GM12878 (cell line): ENCODE data around the gene ZDHHC5. TPM values are rescaled to one million over a fixed set of nuclear protein-coding genes. Genes with fewer than 3 reads are reported as not detected.

Source experiments
- ATAC-seq: fragments of 200-7000 bp; cut with Tn5 transposase; 3 replicates; pipeline ENCODE4 v1.9.1; 2020; ENCODE audit warnings: mild to moderate bottlenecking, moderate library complexity
- BruUV-seq: library from RNA; stranded (reverse); fragments of 400-500 nt; replicated peaks from 2 replicates; lab custom pipeline; 2021; lab: Mats Ljungman, UMichigan
- CTCF ChIA-PET: fragments of 300-600 bp; sonication (Branson Sonifier 250); formaldehyde crosslinking; extraction: SDS; loops from one replicate; lab custom pipeline; 2021; ENCODE audit warnings: inconsistent platforms; lab: Yijun Ruan, JAX
- POLR2A ChIA-PET: fragments of 350-600 bp; formaldehyde crosslinking; extraction: SDS; loops from one replicate; lab custom pipeline; 2021; ENCODE audit warnings: inconsistent platforms; lab: Charles Lee
- RAD21 ChIA-PET: fragments of 300-600 bp; sonication (Branson Sonifier 250); formaldehyde crosslinking; loops from one replicate; lab custom pipeline; 2023; ENCODE audit warnings: antibody characterized with exemption; ENCODE audit not compliant: unreplicated experiment; lab: Charles Lee
- SMC1A ChIA-PET: fragments of 300-600 bp; sonication (Branson Sonifier 250); formaldehyde crosslinking; loops from one replicate; lab custom pipeline; 2023; ENCODE audit not compliant: unreplicated experiment, uncharacterized antibody; lab: Charles Lee
- DNase-seq: peaks from one replicate; pipeline ENCODE4 v3.0.0-alpha.2; 2011; ENCODE audit warnings: low read depth, low spot score
- FAIRE-seq: peaks from 3 replicates; lab custom pipeline; 2011; peaks lifted over from hg19 to GRCh38; lab: Jason Lieb, UNC
- H2AFZ ChIP-seq: 2 replicates; pipeline ENCODE4 v1.6.0; 2011; ENCODE audit warnings: low read depth, low read length, control low read depth; ENCODE audit not compliant: control insufficient read depth
- H3K27ac ChIP-seq: 2 replicates; pipeline ENCODE4 v1.5.1; 2011; ENCODE audit warnings: control low read depth; ENCODE audit not compliant: control insufficient read depth, insufficient read depth
- H3K27me3 ChIP-seq, 2 experiments: replicated peaks in 1 of 2; 2 replicates each; pipeline versions ENCODE4 v1.6.0 to v1.6.1; 2011; ENCODE audit warnings: low read length in 1 of 2; ENCODE audit not compliant: control insufficient read depth in 2 of 2, insufficient read depth in 2 of 2
- H3K36me3 ChIP-seq, 2 experiments: 2 replicates each; pipeline ENCODE4 v1.5.1; 2011; ENCODE audit warnings: low read length in 1 of 2; ENCODE audit not compliant: control insufficient read depth in 2 of 2, insufficient read depth in 2 of 2
- H3K4me1 ChIP-seq: 2 replicates; pipeline ENCODE4 v1.6.1; 2011; ENCODE audit warnings: mild to moderate bottlenecking, low read length, moderate library complexity, mixed read lengths; ENCODE audit not compliant: control insufficient read depth, insufficient read depth
- H3K4me2 ChIP-seq: 2 replicates; pipeline ENCODE4 v1.6.0; 2011; ENCODE audit warnings: control low read depth; ENCODE audit not compliant: control insufficient read depth, insufficient read depth
- H3K4me3 ChIP-seq: fragments of 200-600 bp; sonication (generic); 2 replicates; pipeline ENCODE4 v1.5.1; 2016
- H3K79me2 ChIP-seq: 2 replicates; pipeline ENCODE4 v1.6.0; 2011; ENCODE audit warnings: low read length; ENCODE audit not compliant: control insufficient read depth, insufficient read depth
- H3K9ac ChIP-seq: 2 replicates; pipeline ENCODE4 v1.8.0; 2011; ENCODE audit warnings: low read length, control low read depth, mixed read lengths; ENCODE audit not compliant: control insufficient read depth, insufficient read depth
- H3K9me3 ChIP-seq: replicated peaks from 3 replicates; pipeline ENCODE4 v1.5.1; 2011; ENCODE audit warnings: mild to moderate bottlenecking, low read length; ENCODE audit not compliant: control insufficient read depth, insufficient read depth
- H4K20me1 ChIP-seq: 2 replicates; pipeline ENCODE4 v1.6.0; 2011; ENCODE audit not compliant: control insufficient read depth, insufficient read depth
- BMI1 ChIP-seq: fragments of 450-650 bp; IDR thresholded peaks from 2 replicates; pipeline ENCODE4 v1.6.1; 2016; ENCODE audit warnings: mild to moderate bottlenecking, moderate library complexity, borderline replicate concordance
- EGR1 ChIP-seq, 2 experiments: IDR thresholded peaks; 1 replicate in 1 of 2; 2 replicates in 1 of 2; pipeline ENCODE4 v1.6.1; 2011 to 2012; ENCODE audit warnings: low read depth in 2 of 2, low read length in 2 of 2, borderline replicate concordance in 1 of 2, mild to moderate bottlenecking in 1 of 2, moderate library complexity in 1 of 2
- JUNB ChIP-seq: IDR thresholded peaks from 2 replicates; pipeline ENCODE4 v1.6.1; 2016; ENCODE audit warnings: antibody characterized with exemption, mild to moderate bottlenecking
- JUND ChIP-seq: IDR thresholded peaks from 2 replicates; pipeline ENCODE4 v1.6.1; 2012; ENCODE audit warnings: low read depth, mild to moderate bottlenecking, low read length, improper control_type of control experiment, moderate library complexity
- MTA2 ChIP-seq: fragments of 450-650 bp; IDR thresholded peaks from 2 replicates; pipeline ENCODE4 v1.6.1; 2016; ENCODE audit warnings: low read depth, mild to moderate bottlenecking, moderate library complexity
- NBN ChIP-seq: fragments of 450-650 bp; IDR thresholded peaks from 2 replicates; pipeline ENCODE4 v1.6.1; 2016
- NFYB ChIP-seq: IDR thresholded peaks from 2 replicates; pipeline ENCODE4 v1.6.1; 2011; ENCODE audit warnings: low read depth, mild to moderate bottlenecking, low read length, improper control_type of control experiment, moderate library complexity; ENCODE audit not compliant: insufficient read depth
- PAX8 ChIP-seq: fragments of 450-650 bp; IDR thresholded peaks from 2 replicates; pipeline ENCODE4 v1.6.1; 2017; ENCODE audit warnings: mild to moderate bottlenecking, moderate library complexity
- POLR2AphosphoS2 ChIP-seq: IDR thresholded peaks from 2 replicates; pipeline ENCODE4 v1.6.1; 2011; ENCODE audit warnings: low read depth, mild to moderate bottlenecking, low read length, improper control_type of control experiment, moderate library complexity
- SUZ12 ChIP-seq: fragments of 200-600 bp; sonication (generic); IDR thresholded peaks from one replicate; pipeline ENCODE4 v1.6.1; 2018; ENCODE audit warnings: antibody characterized with exemption, mild to moderate bottlenecking; ENCODE audit not compliant: unreplicated experiment
- TAF1 ChIP-seq: IDR thresholded peaks from 2 replicates; pipeline ENCODE4 v1.6.1; 2011; ENCODE audit warnings: mild to moderate bottlenecking, low read depth, low read length, borderline replicate concordance
- WGBS: methylation state at CpG from one replicate; pipeline ENCODE4 v1.1.6; 2016; ENCODE audit warnings: low lambda C conversion rate; ENCODE audit not compliant: insufficient replicate concordance, insufficient coverage; ENCODE audit errors: missing lambda C conversion rate; 5-methylcytosine and 5-hydroxymethylcytosine counted together
- in situ Hi-C: fragments of 300-500 bp; cut with MboI; formaldehyde crosslinking; loops from 9 replicates; pipeline ENCODE4 v1.14.3; 2018; ENCODE audit warnings: mixed read lengths
- intact Hi-C: fragments of 100-400 bp; cut with micrococcal nuclease; formaldehyde crosslinking; loops from one replicate; pipeline ENCODE4 v1.14.2; 2022; ENCODE audit not compliant: unreplicated experiment
- polyA plus RNA-seq, 11 experiments: library from polyadenylated mRNA; depleted of rRNA in 4 of 11; unstranded in 6 of 11; stranded (reverse) in 5 of 11; fragments of >200 nt; fragmentation: Nextera tagmentation in 4 of 11; fragmentation: Illumina TruSeq in 1 of 11; extraction: Ambion mirVana in 4 of 11; extraction: Trizol in 1 of 11; gene quantifications; 1 replicate in 1 of 11; 2 replicates in 10 of 11; pipeline versions ENCODE4 v1.2.1 to v1.2.3, GENCODE V29; 2011 to 2016; ENCODE audit warnings: inconsistent platforms in 2 of 11, missing spikeins in 2 of 11, low read depth in 1 of 11
- total RNA-seq, 4 experiments: library from RNA; depleted of rRNA in 3 of 4; stranded (reverse); fragments of >200 nt in 3 of 4; fragmentation: Illumina TruSeq in 1 of 4; extraction: Trizol in 1 of 4; gene quantifications; 2 replicates each; pipeline versions ENCODE4 v1.2.1 to v1.2.3, GENCODE V29; 2013 to 2021
- TF ChIP-seq, protein P1 (sequence below): IDR thresholded peaks from 2 replicates; pipeline ENCODE4 v1.6.1; 2011; ENCODE audit warnings: borderline replicate concordance, low read depth, mild to moderate bottlenecking, moderate library complexity, low read length; ENCODE audit not compliant: insufficient read depth, poor library complexity, severe bottlenecking

Gene ZDHHC5
- total and polyA plus RNA-seq, 10 of the 15 experiments (the other 5 are each of a cell fraction or from before 2014, with no cell fraction given): 3.9 to 61.3 (median 37.6) TPM

DNA sequence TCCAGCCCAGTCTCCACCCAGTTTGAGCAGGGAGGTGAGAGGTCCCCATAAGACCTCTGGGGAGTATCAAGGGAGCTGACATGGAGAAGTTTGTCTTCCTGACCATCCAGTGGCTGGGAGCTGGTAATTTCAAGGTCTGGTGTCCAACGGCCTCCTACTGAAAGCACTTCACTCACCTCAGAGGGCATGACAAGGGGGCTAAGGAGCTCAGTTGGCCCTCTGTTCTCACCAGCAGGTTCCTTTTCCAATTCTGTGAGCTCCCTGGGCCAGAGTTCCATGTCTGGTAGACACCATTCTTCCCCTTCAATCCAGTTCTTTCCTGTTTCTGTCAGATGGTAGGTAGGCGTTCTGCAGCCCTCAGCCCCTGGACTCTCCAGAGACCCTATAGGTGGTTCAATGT, 76.4 kb downstream of the ZDHHC5 start:
- TF ChIP-seq NBN: no peak
- no peak for TF ChIP-seq MTA2
- TF ChIP-seq TAF1: no peak
- no peak for TF ChIP-seq NFYB
- no peak for TF ChIP-seq PAX8
- no peak for TF ChIP-seq JUNB
- no peak for TF ChIP-seq BMI1
- TF ChIP-seq EGR1 (IDR thresholded peaks at IDR 0.05; ENCODE audit: borderline replicate concordance in 1 of 2, low read depth in 2 of 2, low read length in 2 of 2): no peak
- TF ChIP-seq POLR2AphosphoS2: no peak
- no peak for TF ChIP-seq JUND
- TF ChIP-seq SUZ12: no peak
- TF ChIP-seq, protein P1, sequence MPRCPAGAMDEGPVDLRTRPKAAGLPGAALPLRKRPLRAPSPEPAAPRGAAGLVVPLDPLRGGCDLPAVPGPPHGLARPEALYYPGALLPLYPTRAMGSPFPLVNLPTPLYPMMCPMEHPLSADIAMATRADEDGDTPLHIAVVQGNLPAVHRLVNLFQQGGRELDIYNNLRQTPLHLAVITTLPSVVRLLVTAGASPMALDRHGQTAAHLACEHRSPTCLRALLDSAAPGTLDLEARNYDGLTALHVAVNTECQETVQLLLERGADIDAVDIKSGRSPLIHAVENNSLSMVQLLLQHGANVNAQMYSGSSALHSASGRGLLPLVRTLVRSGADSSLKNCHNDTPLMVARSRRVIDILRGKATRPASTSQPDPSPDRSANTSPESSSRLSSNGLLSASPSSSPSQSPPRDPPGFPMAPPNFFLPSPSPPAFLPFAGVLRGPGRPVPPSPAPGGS: no peak
- TF ChIP-seq, all 136 proteins: peak for 0
- POLR2A ChIA-PET: interaction anchor here (0.8 to 6.4 kb wide), 2 partner anchors 16 to 31 kb away, joined by 4 to 63 read pairs; partner anchors contain the start of gene CTNND1

More for the DNA sequence above, 76.4 kb downstream of the ZDHHC5 start:
- Histone ChIP-seq H3K27me3 (no peaks in the 10 kb centered on the region), H3K9me3 (no peaks in the 10 kb centered on the region), H3K4me1 (no peaks in the 10 kb centered on the region), H3K4me3 (no peak overlapping the region), H3K9ac (no peak overlapping the region), H2AFZ (no peak overlapping the region), H3K27ac (no peak overlapping the region), H3K4me2 (no peak overlapping the region), H3K79me2 (peaks cover 21% of the 10 kb centered on the region), H3K36me3 (peaks cover 12 to 17% of the 10 kb centered on the region in 2 experiments), H4K20me1 (no peaks in the 10 kb centered on the region)
- no peak for DNase-seq
- SMC1A ChIA-PET: interaction anchor here (0.8 to 8.3 kb wide), 7 partner anchors 13 to 82 kb away, joined by 3 to 83 read pairs (median 4); partner anchors contain the start of gene CTNND1
- intact Hi-C loops (no loop called here), in situ Hi-C loops (no loop called here)
- FAIRE-seq: no peak
- CTCF ChIA-PET: interaction anchor here (0.5 to 12.2 kb wide), 3 partner anchors 11 to 324 kb away, joined by 3 to 227 read pairs (median 4); no protein-coding TSS in a partner anchor
- no peak for ATAC-seq
- 27% methylated on average over 2 of the region's 2 CpGs for WGBS
- RAD21 ChIA-PET: interaction anchor here (1.0 to 1.5 kb wide), 2 partner anchors 20 to 30 kb away, joined by 3 read pairs; no protein-coding TSS in a partner anchor
- BruUV-seq: no TSS peak
